Erythroblast (primary cell): ENCODE data around the gene VPS11.
A peak's percentile ranks its signal among the peaks of the same experiment; 100 is the strongest.

Source experiments
- GATA1 ChIP-seq: IDR thresholded peaks from 2 replicates; pipeline ENCODE4 v1.6.1; 2011; ENCODE audit warnings: low read depth, mild to moderate bottlenecking, control low read depth, low read length, moderate library complexity
- POLR2A ChIP-seq: IDR thresholded peaks from 2 replicates; pipeline ENCODE4 v1.6.1; 2011; ENCODE audit warnings: mild to moderate bottlenecking, low read length

GRCh38 chr11:119067371-119068222 is at the start of gene VPS11:
- TF ChIP-seq POLR2A (peak; percentile 78), GATA1 (no peak)
